GM12878 (cell line): Measurements from ENCODE around the gene SRBD1. TPM values are rescaled to one million over a fixed set of nuclear protein-coding genes. Genes with fewer than 3 reads are reported as not detected.

Source experiments
- ATAC-seq: fragments of 200-7000 bp; cut with Tn5 transposase; 3 replicates; pipeline ENCODE4 v1.9.1; 2020; ENCODE audit warnings: mild to moderate bottlenecking, moderate library complexity
- BruUV-seq: library from RNA; stranded (reverse); fragments of 400-500 nt; replicated peaks from 2 replicates; lab custom pipeline; 2021; lab: Mats Ljungman, UMichigan
- CTCF ChIA-PET: fragments of 300-600 bp; sonication (Branson Sonifier 250); formaldehyde crosslinking; extraction: SDS; loops from one replicate; lab custom pipeline; 2021; ENCODE audit warnings: inconsistent platforms; lab: Yijun Ruan, JAX
- POLR2A ChIA-PET: fragments of 350-600 bp; formaldehyde crosslinking; extraction: SDS; loops from one replicate; lab custom pipeline; 2021; ENCODE audit warnings: inconsistent platforms; lab: Charles Lee
- RAD21 ChIA-PET: fragments of 300-600 bp; sonication (Branson Sonifier 250); formaldehyde crosslinking; loops from one replicate; lab custom pipeline; 2023; ENCODE audit warnings: antibody characterized with exemption; ENCODE audit not compliant: unreplicated experiment; lab: Charles Lee
- SMC1A ChIA-PET: fragments of 300-600 bp; sonication (Branson Sonifier 250); formaldehyde crosslinking; loops from one replicate; lab custom pipeline; 2023; ENCODE audit not compliant: unreplicated experiment, uncharacterized antibody; lab: Charles Lee
- DNase-seq: peaks from one replicate; pipeline ENCODE4 v3.0.0-alpha.2; 2011; ENCODE audit warnings: low read depth, low spot score
- FAIRE-seq: peaks from 3 replicates; lab custom pipeline; 2011; peaks lifted over from hg19 to GRCh38; lab: Jason Lieb, UNC
- H2AFZ ChIP-seq: 2 replicates; pipeline ENCODE4 v1.6.0; 2011; ENCODE audit warnings: low read depth, low read length, control low read depth; ENCODE audit not compliant: control insufficient read depth
- H3K27ac ChIP-seq: 2 replicates; pipeline ENCODE4 v1.5.1; 2011; ENCODE audit warnings: control low read depth; ENCODE audit not compliant: control insufficient read depth, insufficient read depth
- H3K27me3 ChIP-seq, 2 experiments: replicated peaks in 1 of 2; 2 replicates each; pipeline versions ENCODE4 v1.6.0 to v1.6.1; 2011; ENCODE audit warnings: low read length in 1 of 2; ENCODE audit not compliant: control insufficient read depth in 2 of 2, insufficient read depth in 2 of 2
- H3K36me3 ChIP-seq, 2 experiments: 2 replicates each; pipeline ENCODE4 v1.5.1; 2011; ENCODE audit warnings: low read length in 1 of 2; ENCODE audit not compliant: control insufficient read depth in 2 of 2, insufficient read depth in 2 of 2
- H3K4me1 ChIP-seq: 2 replicates; pipeline ENCODE4 v1.6.1; 2011; ENCODE audit warnings: mild to moderate bottlenecking, low read length, moderate library complexity, mixed read lengths; ENCODE audit not compliant: control insufficient read depth, insufficient read depth
- H3K4me2 ChIP-seq: 2 replicates; pipeline ENCODE4 v1.6.0; 2011; ENCODE audit warnings: control low read depth; ENCODE audit not compliant: control insufficient read depth, insufficient read depth
- H3K4me3 ChIP-seq: fragments of 200-600 bp; sonication (generic); 2 replicates; pipeline ENCODE4 v1.5.1; 2016
- H3K79me2 ChIP-seq: 2 replicates; pipeline ENCODE4 v1.6.0; 2011; ENCODE audit warnings: low read length; ENCODE audit not compliant: control insufficient read depth, insufficient read depth
- H3K9ac ChIP-seq: 2 replicates; pipeline ENCODE4 v1.8.0; 2011; ENCODE audit warnings: low read length, control low read depth, mixed read lengths; ENCODE audit not compliant: control insufficient read depth, insufficient read depth
- H3K9me3 ChIP-seq: replicated peaks from 3 replicates; pipeline ENCODE4 v1.5.1; 2011; ENCODE audit warnings: mild to moderate bottlenecking, low read length; ENCODE audit not compliant: control insufficient read depth, insufficient read depth
- H4K20me1 ChIP-seq: 2 replicates; pipeline ENCODE4 v1.6.0; 2011; ENCODE audit not compliant: control insufficient read depth, insufficient read depth
- ATF2 ChIP-seq: IDR thresholded peaks from 2 replicates; pipeline ENCODE4 v1.6.1; 2012; ENCODE audit warnings: low read length, inconsistent platforms
- CTCF ChIP-seq, 3 experiments: IDR thresholded peaks in 2 of 3; conservative IDR thresholded peaks in 1 of 3; 2 replicates each; pipeline ENCODE4 v1.5.1; 2011; ENCODE audit warnings: low read depth in 3 of 3, low read length in 3 of 3, mild to moderate bottlenecking in 3 of 3, control low read depth in 2 of 3, moderate library complexity in 2 of 3, inconsistent platforms in 1 of 3, mixed read lengths in 1 of 3; ENCODE audit not compliant: control insufficient read depth in 2 of 3, insufficient read depth in 1 of 3; ENCODE audit errors: extremely low read depth in 1 of 3
- RAD21 ChIP-seq: IDR thresholded peaks from 2 replicates; pipeline ENCODE4 v1.6.1; 2011; ENCODE audit warnings: mild to moderate bottlenecking, low read depth, low read length, moderate library complexity; ENCODE audit not compliant: insufficient read depth
- SMC3 ChIP-seq: IDR thresholded peaks from 2 replicates; pipeline ENCODE4 v1.6.1; 2011; ENCODE audit warnings: low read length, improper control_type of control experiment, borderline replicate concordance
- ZNF24 ChIP-seq: fragments of 450-650 bp; IDR thresholded peaks from 2 replicates; pipeline ENCODE4 v1.6.1; 2017; ENCODE audit warnings: antibody characterized with exemption, mild to moderate bottlenecking
- WGBS: methylation state at CpG from one replicate; pipeline ENCODE4 v1.1.6; 2016; ENCODE audit warnings: low lambda C conversion rate; ENCODE audit not compliant: insufficient replicate concordance, insufficient coverage; ENCODE audit errors: missing lambda C conversion rate; 5-methylcytosine and 5-hydroxymethylcytosine counted together
- in situ Hi-C: fragments of 300-500 bp; cut with MboI; formaldehyde crosslinking; loops from 9 replicates; pipeline ENCODE4 v1.14.3; 2018; ENCODE audit warnings: mixed read lengths
- intact Hi-C: fragments of 100-400 bp; cut with micrococcal nuclease; formaldehyde crosslinking; loops from one replicate; pipeline ENCODE4 v1.14.2; 2022; ENCODE audit not compliant: unreplicated experiment
- polyA plus RNA-seq, 11 experiments: library from polyadenylated mRNA; depleted of rRNA in 4 of 11; unstranded in 6 of 11; stranded (reverse) in 5 of 11; fragments of >200 nt; fragmentation: Nextera tagmentation in 4 of 11; fragmentation: Illumina TruSeq in 1 of 11; extraction: Ambion mirVana in 4 of 11; extraction: Trizol in 1 of 11; gene quantifications; 1 replicate in 1 of 11; 2 replicates in 10 of 11; pipeline versions ENCODE4 v1.2.1 to v1.2.3, GENCODE V29; 2011 to 2016; ENCODE audit warnings: inconsistent platforms in 2 of 11, missing spikeins in 2 of 11, low read depth in 1 of 11
- total RNA-seq, 4 experiments: library from RNA; depleted of rRNA in 3 of 4; stranded (reverse); fragments of >200 nt in 3 of 4; fragmentation: Illumina TruSeq in 1 of 4; extraction: Trizol in 1 of 4; gene quantifications; 2 replicates each; pipeline versions ENCODE4 v1.2.1 to v1.2.3, GENCODE V29; 2013 to 2021

The SRBD1 gene
- total and polyA plus RNA-seq, 10 of the 15 experiments (the other 5 are each of a cell fraction or from before 2014, with no cell fraction given): 9.7 to 33.1 (median 20.1) TPM

GRCh38 chr2:45494275-45494977 lies 116.6 kb downstream of the SRBD1 start:
- H3K27ac ChIP-seq: no peak overlapping the region
- SMC1A ChIA-PET: interaction anchor here (0.6 to 7.1 kb wide), 27 partner anchors 9 to 1017 kb away, joined by 3 to 156 read pairs (median 4); no protein-coding TSS in a partner anchor
- RAD21 ChIA-PET: interaction anchor here (0.6 to 6.0 kb wide), 13 partner anchors 9 to 1018 kb away, joined by 3 to 120 read pairs (median 4); no protein-coding TSS in a partner anchor
- TF ChIP-seq ZNF24 (0 out of 2 replicates have a peak, but pooled peaks have one; percentile 46), SMC3 (peak; percentile 89), RAD21 (peak; percentile 88), CTCF (IDR thresholded peaks at IDR 0.05 in 2 of 3, conservative IDR thresholded peaks at IDR 0.05 in 1 of 3; ENCODE audit: control insufficient read depth in 2 of 3, extremely low read depth in 1 of 3, insufficient read depth in 1 of 3, low read depth in 3 of 3, low read length in 3 of 3) (peak; percentile 64 to 75 (median 74)), ATF2 (no peak)
- TF ChIP-seq, all 136 proteins: peak for 4
- Histone ChIP-seq H3K9me3 (no peaks in the 10 kb centered on the region; the same call in 2 of the 3 replicates), H3K4me3 (no peak overlapping the region), H3K79me2 (no peaks in the 10 kb centered on the region), H3K4me2 (no peak overlapping the region), H2AFZ (no peak overlapping the region), H3K27me3 (no peaks in the 10 kb centered on the region), H3K9ac (no peak overlapping the region), H4K20me1 (no peaks in the 10 kb centered on the region), H3K36me3 (no peaks in the 10 kb centered on the region), H3K4me1 (peaks cover 14% of the 10 kb centered on the region; the same call in 1 of the 2 replicates)
- DNase-seq (peak; percentile 21), FAIRE-seq (peak; percentile 98), ATAC-seq (peak; percentile 63)
- CTCF ChIA-PET: interaction anchor here (0.6 to 7.5 kb wide), 42 partner anchors 8 to 1432 kb away, joined by 3 to 227 read pairs (median 4); no protein-coding TSS in a partner anchor
- 9% methylated on average over 2 of the region's 2 CpGs for WGBS
- BruUV-seq: no TSS peak
- intact Hi-C loops (loop anchor here (1.0 to 10.0 kb wide), 2 partner anchors 200 to 513 kb away; no protein-coding TSS in a partner anchor), in situ Hi-C loops (loop anchor here (5.0 kb wide), 1 partner anchor 517 kb away; no protein-coding TSS in a partner anchor)
- POLR2A ChIA-PET: interaction anchor here (0.9 kb wide), 1 partner anchor 513 kb away, joined by 3 read pairs; no protein-coding TSS in a partner anchor
